Measurements from ENCODE around the gene SEMA5A.

The SEMA5A gene

GRCh38 chr5:9054821-9055589 lies 490.9 kb downstream of the SEMA5A start:
- TF ChIP-seq CTCF (conservative IDR thresholded peaks at IDR 0.05), result no peak
- H3K27ac ChIP-seq, result no peak overlapping the region

- H3K27ac ChIP-seq, result no peak overlapping the region
- no peak for TF ChIP-seq CTCF (conservative IDR thresholded peaks at IDR 0.05)
Measured at GRCh38 chr5:9054322-9054721, 491.6 kb downstream of the SEMA5A start.

DNA sequence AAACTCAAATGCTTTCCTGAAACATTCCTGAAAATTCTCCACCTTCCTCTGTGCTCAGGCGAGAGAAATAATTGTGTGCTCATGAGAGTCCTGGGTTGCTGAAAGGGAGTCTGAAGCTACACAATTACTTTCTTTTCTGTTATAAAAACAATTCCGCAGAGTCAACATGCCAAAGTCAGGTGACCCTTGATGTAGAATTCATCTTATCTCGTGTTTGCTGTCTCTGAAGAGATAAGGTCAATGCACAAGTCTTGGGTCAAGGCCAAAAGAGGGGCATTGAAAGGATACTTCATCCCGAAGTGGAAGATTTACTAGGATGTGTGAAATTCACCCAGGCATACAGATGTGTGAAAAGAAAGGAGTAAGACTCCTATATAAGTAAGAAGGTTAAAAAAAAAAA lies 493.5 kb downstream of the SEMA5A start:
- no peak for TF ChIP-seq CTCF (conservative IDR thresholded peaks at IDR 0.05)
- H3K27ac ChIP-seq, result no peak overlapping the region

- no peak for TF ChIP-seq CTCF (conservative IDR thresholded peaks at IDR 0.05)
Measured at GRCh38 chr5:9051779-9052178, 494.1 kb downstream of the SEMA5A start.

GRCh38 chr5:9047932-9048331 lies 497.9 kb downstream of the SEMA5A start:
- TF ChIP-seq CTCF (conservative IDR thresholded peaks at IDR 0.05), result no peak
- H3K27ac ChIP-seq, result no peak overlapping the region

More at GRCh38 chr5:9051779-9052178, 494.1 kb downstream of the SEMA5A start:
- H3K27ac ChIP-seq, result no peak overlapping the region

- H3K27ac ChIP-seq, result no peak overlapping the region
Measured at GRCh38 chr5:9046756-9047481, 499.0 kb downstream of the SEMA5A start.

More at GRCh38 chr5:9046756-9047481, 499.0 kb downstream of the SEMA5A start:
- TF ChIP-seq CTCF (conservative IDR thresholded peaks at IDR 0.05), result no peak

Data from VCaP (cell line).